GM03348 (cell line): Measurements from ENCODE around the gene AMIGO1.

Experiments
- DNase-seq: peaks from one replicate; pipeline ENCODE4 v3.0.0; 2012; ENCODE audit warnings: low spot score

The AMIGO1 gene

DNA sequence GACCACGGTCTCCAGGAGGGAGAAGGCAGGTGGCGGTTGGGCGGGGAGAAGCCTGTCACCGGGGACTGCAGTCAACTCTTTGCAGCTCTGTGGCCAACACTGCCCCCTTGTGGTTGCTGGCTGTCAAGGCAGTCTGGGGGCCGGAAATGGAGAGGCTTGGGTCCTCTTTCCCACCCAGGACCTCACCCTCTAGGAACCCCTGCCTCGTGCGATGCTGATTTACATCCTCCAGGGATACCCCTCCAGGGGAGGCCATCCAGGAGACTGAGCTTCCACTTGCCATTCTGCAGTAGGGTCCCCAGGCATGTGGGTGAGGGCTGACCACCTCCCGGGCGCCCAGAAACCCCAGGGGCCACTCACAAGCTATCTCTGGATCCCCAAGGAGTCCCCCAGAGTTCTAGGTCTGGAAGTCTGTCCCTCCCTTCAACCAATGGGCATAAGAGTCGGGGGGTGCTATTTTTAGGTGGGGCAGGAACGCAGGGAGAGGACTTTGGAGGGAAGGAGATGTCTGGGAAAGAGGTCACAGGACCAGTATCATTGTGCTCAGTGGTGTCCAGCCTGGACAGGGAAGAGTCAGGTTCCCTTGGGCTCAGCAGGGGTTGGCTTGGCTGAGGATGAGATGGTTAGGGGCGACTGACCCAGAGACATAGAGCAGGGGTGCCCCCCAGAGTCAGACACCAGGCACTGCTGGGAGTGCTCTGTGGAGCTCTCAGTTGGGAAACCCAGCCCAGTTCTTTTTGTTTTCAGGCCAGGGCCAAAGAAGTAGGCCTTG lies 23.0 kb upstream of the AMIGO1 start:
- DNase-seq: peak; percentile 91

GRCh38 chr1:109531826-109532364 lies 22.4 kb upstream of the AMIGO1 start:
- no peak for DNase-seq

GRCh38 chr1:109531380-109531779 lies 21.9 kb upstream of the AMIGO1 start:
- DNase-seq: no peak

GRCh38 chr1:109530457-109531087 lies 21.0 kb upstream of the AMIGO1 start:
- no peak for DNase-seq

DNA sequence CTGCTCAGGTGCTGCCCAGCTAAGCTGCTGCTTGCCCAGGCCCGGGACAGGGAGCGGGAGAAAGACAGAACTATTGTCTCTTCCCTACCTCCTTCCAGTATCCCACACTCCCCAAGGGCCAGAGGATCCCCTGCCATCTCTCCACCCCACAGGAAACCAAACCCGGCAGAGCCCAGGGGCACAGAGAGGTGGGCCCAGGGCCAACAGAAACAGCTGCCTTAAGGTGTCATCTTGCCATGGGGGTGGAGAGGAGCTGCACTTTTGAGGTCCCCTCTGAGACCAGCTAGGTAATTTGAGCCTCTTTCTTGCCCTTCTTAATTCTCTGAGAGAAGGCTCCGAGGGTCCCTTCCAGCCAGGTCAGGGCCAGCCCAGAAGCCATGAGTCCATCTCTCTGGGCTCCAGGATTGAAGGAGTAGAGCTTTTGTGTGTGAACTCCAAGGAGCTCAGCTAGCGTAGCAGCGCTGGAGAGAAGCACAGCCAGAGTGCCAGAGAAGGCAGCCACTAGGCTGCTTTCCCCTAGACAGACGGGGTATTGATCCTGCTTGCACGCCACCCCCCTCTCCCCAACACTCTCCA lies 20.4 kb upstream of the AMIGO1 start:
- no peak for DNase-seq

DNA sequence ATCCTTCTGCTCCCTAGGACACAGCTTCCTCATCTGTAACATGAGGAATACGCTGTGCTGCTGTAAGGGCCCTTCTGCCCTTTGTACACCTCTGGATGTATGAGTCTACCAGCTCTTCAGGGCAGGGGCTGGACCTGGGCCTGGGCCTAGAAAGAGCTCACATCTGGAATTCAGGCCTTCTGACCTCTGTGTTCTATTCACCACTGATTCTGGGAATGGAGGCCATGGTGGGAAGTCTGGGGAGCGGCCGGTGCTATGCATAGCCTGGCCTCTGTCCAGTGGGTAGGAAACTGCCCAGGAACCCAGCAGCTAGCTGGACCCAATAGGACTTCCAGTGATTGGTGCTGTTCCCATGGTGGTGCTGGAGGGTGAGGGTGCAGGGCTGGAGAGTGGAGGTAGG lies 19.2 kb upstream of the AMIGO1 start:
- no peak for DNase-seq

DNA sequence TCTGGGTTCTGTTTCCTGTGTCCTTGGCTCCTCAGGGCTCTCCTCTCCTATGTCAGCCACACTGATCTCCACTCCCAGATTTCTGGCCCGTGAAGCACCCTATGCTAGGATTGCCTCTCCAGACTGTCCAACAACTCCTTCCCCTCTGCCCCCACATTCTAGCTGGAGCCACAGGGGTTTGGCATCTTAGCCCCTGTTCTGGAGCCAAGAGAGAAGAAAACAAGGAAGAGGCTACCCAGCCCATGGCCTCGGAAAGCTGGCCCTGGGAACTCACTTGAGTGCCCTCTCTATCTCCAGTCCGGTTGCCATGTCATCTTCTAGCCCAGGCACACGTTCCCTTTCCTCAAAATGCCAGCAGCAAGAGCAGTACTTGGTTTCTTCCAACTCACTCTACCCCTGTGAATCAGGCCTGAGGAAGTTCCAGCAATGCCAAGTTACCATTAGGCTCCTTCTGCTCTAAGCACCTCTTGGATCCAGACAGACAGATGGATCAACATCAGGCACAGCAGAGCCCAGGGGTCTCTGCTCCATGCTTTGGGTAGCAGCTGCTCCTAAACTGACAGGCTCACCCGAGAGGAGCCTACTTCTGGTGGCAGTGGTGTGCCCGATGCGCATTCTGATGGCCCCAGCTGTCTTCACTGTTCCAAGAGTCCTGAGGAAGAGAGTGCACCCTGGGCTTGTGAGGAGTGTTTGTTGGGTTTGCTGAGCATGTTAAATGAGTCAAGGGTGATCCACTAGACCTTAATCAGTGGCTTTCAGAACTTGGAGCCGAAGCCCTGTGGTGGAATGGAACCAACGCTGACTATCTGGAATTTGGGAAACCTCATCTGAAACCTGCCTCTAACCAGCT lies 18.5 kb upstream of the AMIGO1 start:
- no peak for DNase-seq

- no peak for DNase-seq
Observed at GRCh38 chr1:109527098-109527811, 17.7 kb upstream of the AMIGO1 start.

DNA sequence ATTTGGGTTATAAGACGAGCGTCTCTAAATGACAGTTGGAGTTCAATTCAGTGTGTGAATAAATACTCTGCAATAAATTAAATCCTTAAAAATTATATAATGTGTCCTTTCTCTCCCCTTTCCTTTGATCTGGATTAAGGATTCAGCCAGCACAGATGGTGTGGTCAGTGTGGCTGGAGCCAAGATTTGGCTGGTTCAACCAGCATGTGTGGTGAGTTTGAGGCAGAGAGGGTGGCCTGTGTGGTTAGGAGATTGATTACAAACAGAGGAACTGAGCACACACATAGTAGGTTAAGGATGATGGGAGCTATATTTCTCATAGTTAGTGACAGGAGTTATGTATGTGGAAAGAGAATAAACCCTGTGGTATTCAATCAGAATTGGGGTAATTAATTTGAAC lies 14.2 kb upstream of the AMIGO1 start:
- DNase-seq: no peak

DNA sequence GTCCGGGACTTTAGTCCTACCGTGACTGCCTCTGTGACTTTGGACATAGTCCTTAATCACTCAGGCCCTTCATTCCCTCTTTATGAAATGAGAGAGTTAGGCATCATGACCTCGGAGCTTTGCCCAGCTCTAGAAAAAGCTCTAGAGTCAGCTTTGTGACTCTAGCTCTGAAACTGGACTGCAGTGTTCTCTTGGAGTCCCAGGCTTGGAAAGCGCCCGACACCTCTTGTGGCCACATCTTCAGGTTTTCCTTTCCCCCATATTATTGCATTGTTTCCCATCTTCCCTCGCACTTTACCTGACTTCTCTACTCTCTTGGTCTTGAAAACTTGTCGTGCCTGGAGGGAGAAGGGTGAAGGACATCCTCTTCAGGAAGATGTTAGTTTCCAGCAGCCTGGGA lies 12.5 kb upstream of the AMIGO1 start:
- DNase-seq: no peak

DNA sequence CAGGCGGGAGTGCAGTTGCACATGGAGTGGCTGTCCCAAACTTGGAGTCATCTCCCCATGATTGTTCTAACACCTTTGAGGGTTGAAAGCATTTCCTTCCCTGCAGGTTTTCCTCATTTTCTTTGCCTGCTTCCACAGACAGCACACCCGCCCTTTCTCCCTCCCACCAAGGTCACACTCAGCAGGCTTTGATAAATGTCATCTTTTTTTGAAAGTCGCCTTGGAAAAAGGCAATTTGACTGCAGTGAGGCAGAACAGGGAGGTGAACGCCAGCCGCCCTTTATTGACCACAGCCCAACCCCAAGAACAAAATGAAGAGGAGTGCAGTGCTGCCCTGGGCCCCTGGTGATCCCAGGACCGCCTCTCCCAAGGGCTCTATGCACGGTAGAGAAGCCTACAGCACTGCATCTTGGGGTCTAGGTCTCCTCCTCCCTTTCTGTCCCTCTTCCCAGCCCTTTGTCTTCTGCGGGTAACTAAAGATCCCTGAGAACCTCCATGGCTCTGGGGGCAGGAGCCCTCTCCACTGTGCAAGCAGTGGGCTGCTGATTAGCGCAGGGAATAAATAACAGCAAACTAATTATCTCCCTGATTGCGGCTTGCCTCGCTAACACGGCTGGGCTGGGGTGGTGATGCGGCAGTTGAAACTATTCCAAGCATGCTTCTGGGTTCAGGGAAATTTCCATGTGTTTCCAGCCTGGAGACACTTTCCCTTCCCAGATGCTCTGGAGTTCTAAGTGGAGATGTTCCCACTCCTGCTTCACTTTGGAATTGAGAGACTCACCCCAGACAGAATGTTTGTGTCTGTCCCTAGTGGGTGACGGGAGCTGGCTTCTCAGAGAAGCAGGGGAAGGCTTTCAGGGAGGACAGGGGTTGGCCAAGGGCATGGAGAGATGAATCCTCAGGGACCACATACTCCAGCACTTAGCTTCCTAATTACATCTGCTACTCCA lies 11.8 kb upstream of the AMIGO1 start:
- DNase-seq: peak; percentile 52

GRCh38 chr1:109517337-109517736 lies 7.8 kb upstream of the AMIGO1 start:
- DNase-seq: no peak

- no peak for DNase-seq
Observed at GRCh38 chr1:109516872-109517271, 7.3 kb upstream of the AMIGO1 start.

- DNase-seq: no peak
Observed at GRCh38 chr1:109514846-109515245, 5.3 kb upstream of the AMIGO1 start.

DNA sequence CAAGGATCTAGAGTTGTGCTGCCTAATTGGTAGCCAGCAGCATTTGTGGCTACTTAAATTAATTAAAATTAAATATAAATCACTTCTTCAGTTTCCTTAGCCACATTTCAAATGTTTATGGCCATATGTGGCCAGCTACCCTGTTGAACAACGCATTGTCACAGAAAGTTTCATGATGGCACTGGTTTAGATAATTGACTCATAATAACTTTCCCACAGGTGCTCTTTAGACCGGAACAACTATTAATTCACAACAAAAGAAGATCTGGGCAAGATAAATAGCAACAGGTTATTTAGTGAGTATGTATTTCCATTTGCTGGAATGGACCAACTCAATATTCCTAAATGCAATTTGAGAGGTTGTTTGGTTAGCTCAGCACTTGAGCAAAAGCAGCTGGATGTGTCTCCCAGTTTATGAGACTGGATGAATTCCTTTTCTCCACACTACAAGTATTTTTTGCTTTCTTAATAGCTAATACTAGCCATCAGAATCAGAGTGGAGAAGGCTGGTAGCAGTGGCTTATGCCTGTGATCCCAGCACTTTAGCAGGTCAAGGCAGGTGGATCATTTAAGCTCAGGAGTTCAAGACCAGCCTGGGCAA lies 3.7 kb upstream of the AMIGO1 start:
- DNase-seq: no peak

- DNase-seq: no peak
Observed at GRCh38 chr1:109508873-109509175, 703 bp downstream of the AMIGO1 start.

GRCh38 chr1:109508001-109508872 lies 1.3 kb downstream of the AMIGO1 start:
- no peak for DNase-seq

GRCh38 chr1:109504974-109505373 lies 4.6 kb downstream of the AMIGO1 start:
- DNase-seq: no peak

DNA sequence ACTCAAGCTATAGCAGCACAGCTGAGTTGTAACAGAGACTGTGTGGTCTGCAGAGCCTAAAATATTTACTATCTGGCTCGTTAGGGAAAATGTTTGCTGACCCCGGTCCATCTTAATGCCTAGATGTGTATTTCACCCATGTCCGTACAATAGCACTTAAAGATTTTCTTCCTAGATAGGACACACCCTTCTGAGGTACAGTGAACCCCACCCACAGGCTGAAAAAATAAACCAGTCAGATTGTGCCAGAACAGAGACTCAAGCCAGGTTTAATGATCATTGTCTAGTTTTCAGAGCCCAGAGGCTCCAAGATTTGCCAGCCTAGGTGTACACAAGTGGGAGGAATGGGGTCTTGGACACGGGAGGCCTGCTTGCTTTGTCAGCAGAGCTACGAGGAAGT lies 5.6 kb downstream of the AMIGO1 start:
- DNase-seq: no peak
